HepG2 (cell line): ENCODE results near the gene VAV2.

Experiments
- FOSL1 ChIP-seq: sonication (generic); formaldehyde crosslinking; IDR thresholded peaks from 2 replicates; pipeline ENCODE4 v1.9.0; 2021; ENCODE audit warnings: missing genetic modification reagents, borderline replicate concordance
- RBM39 ChIP-seq: fragments of 200-400 bp; formaldehyde crosslinking; IDR thresholded peaks from one replicate; pipeline ENCODE4 v1.6.1; 2018; ENCODE audit warnings: antibody characterized with exemption, mild to moderate bottlenecking, low read depth, low read length; ENCODE audit not compliant: poor library complexity, severe bottlenecking

GRCh38 chr9:133982971-133983720 is 9.0 kb downstream of the VAV2 start:
- TF ChIP-seq FOSL1 (CRISPR knock-in tag) (no peak), RBM39 (no peak)
